ENCODE data around the gene SLC22A4.

SLC22A4 gene

DNA sequence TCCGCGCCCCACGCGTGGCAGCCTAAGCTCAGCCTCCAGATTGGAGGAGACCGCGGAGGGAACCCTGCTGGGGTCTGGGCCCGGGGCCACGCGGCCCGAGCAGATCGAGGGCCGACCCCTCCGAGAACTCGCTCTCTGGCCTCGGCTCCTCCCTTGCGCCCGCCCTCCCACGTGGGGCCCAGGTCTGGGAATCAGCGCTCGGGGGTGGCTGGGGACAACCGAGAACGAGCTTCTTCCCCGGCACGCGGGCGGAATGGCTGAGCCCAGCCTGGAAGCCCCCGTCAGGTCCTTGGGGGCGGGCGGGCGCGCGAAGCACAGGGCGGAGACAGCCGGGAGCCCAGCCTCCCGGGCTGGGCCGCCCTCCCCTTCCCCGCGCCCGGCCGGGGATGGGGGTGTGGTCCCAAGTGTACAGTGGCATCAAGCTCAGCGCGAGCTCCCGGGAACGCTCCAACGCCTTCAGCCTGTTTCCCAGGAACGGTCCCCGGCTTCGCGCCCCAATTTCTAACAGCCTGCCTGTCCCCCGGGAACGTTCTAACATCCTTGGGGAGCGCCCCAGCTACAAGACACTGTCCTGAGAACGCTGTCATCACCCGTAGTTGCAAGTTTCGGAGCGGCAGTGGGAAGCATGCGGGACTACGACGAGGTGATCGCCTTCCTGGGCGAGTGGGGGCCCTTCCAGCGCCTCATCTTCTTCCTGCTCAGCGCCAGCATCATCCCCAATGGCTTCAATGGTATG lies at the start of gene SLC22A4:
Gene SLC22A4 (plus strand): TSS at position 403 of the 736 bp plus-strand sequence. CDS start 223 bp downstream, at position 626.
- peak; percentile 46 for DNase-seq

- no peak for DNase-seq
Measured at GRCh38 chr5:132245593-132245992, 48.6 kb upstream of the SLC22A4 start.

- DNase-seq: no peak
Measured at GRCh38 chr5:132246806-132247205, 47.4 kb upstream of the SLC22A4 start.

GRCh38 chr5:132250547-132250946 lies 43.6 kb upstream of the SLC22A4 start:
- no peak for DNase-seq

DNA sequence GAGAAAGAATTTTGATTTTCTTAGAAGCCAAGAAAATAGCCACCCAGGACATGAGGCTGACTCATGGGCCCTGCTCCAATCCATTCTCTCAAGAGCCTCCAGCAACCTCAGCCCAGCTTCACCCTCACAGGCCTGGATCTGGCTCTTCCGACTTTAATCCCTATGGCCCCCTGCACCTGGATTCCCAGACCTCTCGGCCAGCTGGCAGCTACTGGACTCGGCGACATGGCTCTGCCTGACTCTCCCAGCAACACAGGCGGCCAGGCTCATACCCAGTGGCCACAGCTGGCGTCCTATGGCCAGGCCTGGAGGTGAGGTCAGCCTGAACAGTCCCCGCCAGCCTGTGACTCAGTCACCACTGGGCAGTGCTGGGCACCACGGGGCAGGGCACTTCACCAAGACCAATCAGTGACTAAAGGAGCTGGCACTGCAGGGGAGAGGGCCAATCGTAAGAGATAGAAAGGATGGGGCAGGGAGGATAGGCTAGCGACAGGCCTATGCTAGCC lies 42.9 kb upstream of the SLC22A4 start:
- no peak for DNase-seq

DNA sequence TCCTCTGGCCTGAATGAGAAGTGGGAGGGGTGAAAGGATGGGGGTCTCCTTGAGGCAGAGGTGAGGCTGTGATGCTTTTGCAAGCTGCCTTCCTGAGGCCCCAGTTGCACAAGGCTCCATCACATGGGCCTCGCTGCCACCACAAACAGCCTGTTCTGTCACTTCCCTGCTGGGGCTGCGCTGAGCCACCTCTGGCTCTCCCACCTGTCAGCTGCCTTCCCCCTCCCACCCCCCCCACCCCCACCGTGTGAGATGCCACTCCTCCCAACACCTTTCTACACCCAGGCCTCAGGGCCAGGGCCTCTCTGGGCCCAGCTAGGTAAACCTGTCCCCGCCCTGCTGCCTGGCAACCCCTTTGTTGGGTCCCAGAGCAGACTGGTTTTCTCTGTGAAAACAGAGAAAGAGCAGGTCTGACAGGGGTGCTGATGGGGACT lies 41.2 kb upstream of the SLC22A4 start:
- DNase-seq: no peak

DNA sequence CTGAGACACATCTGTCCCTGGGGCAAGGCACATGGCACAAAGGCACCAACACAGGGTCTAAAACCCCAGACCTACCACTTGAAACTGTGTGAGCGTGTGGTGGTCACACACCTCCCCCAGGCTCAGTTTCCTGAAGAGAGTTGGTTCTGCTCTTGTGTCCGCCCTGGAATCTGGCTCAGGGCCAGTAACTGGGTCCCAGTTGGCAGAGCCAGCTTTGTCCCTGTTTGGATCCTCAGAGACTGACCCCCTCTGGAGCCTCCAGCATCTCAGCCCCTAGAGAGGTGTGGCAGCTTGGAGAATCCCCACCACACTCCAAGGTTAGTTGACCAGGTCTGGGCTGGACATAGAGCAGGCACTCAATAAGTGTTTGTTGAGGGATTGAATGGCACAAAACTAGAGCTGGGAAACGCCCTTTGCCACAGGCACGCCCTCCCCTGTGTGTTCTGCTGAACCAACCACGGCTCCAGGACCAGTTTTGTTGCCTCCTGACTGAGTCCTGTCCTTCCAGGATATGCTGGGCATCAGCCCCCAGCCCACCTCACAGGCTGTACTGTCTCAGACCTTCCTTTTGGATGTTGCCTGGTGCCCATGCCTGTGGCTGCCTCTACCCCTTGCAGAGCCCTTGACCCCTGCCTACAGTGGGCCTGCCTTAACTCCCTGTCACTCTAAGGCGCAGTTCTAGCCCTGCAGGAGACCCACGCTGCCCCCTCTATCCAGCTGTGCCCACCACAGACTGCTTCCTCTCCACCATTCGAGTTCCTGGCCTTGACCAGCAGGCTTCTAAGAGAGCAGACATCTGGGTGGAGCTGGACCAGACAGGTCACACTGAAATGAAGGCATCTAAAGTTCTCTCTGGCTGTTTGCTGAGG lies 40.5 kb upstream of the SLC22A4 start:
- no peak for DNase-seq

DNA sequence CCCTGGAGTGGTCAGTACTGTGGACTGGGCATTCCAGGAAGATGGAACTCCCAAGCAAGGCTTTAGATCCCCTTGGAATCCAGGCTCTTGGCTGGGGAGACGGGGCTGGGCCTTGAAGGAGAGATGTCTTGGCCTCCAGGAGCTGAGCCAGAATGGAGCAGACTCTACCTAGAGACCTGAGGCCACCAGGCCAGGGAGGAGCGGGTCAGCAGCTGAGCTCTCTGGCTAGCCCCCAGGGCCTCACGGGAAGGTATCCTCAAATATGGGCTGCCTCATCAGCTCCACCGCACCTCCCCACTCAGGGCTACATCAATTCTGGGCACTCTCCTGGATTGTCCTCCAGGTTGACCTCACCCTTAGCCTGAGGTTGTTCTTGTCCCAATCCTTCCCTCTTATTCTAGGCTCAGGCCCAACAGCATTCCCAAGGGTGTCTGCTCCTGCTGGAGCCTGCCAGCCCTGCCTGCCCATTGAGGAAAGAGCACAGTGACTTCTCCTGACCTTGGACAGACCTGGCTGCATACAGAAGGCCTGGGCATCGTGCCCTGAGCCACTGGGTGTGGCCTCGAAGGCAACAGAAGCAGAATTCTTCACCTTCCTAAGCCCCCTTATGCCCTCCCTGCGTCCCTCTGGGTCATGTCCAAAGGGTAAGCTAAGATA lies 39.7 kb upstream of the SLC22A4 start:
- DNase-seq: no peak

DNA sequence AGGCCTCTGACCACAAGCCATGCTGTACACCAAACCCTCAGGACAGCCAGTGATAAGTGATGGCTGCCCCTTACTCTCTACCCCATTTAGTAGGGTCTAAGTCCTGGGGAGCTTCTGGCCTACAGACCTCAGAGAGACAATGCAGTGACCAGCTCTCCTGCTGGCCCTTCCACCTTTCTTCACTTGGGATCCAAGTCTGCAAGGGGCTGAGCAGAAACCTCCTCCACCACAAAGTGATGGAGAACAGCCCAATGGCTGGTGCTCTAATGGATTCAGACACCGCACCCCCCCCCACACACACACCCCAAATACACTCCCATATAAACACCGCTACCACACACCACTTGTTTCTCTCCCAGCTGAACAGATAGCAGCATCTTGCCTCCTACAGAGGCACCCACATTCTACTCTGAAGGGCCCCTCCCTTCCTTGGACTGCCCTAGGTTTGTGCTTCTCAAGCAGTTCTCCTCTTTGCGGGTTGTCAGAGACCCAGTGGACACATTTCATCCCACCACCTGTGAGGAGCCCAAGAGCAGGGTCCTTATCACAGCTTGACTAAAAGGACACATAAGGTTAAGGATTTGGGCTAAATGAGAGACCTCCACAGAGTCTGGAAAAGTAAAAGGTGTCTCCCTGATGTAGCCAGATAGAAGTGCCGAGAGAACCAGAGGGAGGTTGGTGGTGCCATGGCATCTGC lies 38.0 kb upstream of the SLC22A4 start:
- DNase-seq: no peak

DNA sequence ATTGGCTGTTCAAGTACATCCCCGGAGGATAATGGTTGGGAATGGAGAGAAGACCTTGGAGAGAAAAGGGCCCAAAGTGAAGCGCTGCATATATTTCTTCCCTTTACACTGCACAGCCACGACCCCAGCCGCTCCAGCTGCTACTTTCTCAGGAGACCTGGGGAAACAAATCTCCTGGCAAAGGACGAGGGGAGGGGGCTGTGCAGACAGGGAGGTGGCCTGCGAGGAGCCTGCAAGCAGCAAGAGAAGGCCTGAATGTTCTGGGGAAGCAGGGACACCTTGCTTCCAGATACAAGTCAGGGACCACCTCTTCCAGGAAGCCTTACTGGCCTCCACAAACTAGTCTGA lies 37.4 kb upstream of the SLC22A4 start:
- no peak for DNase-seq

DNA sequence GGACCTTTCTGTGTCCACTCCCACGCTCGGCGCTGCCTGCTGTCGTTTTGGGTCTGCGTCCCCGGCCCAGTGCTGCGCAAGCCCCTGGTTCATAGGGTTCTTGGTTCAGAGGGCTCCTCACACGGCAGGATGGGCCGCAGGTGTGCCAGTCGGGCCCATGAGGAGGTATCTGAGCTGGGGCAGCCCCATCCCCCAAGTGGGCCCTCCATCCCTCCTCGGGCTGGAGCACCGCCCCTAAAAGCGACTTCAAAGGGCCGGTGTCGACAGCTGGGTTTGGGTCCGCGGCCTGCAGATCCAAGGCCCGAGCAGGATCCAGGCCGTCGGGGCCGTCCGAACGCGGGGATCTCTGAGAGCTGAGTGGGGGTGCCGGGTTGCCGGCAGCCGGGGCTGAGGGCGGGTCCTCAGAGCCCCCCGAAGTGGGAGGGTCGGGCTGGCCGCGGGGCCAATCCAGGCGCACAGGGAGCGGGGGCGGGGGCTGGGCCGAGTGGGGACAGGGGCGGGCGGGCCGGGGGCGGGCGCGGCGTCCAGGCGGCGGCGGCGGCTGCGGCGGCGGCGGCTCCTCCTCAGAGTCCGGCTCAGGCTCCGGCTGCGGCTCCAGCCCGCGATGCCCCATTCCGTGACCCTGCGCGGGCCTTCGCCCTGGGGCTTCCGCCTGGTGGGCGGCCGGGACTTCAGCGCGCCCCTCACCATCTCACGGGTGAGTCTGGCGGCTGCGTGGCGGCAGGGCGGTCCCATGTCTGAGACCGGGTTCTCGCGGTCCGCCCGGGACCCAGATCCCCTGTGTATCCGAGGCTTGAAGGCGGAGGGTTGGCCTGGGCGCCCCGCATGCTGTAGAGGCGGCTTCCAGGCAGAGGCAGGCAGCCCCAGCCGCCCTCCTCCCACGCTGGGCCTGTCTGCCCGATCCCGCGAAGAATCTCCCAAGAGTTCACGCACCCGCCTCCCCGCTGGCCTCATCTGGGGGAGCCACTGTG lies 36.8 kb upstream of the SLC22A4 start, which contains the start of gene PDLIM4:
Gene PDLIM4 (plus strand): TSS at position 566 of the 971 bp plus-strand sequence. CDS start 39 bp downstream, at position 605.
- no peak for DNase-seq

- DNase-seq: no peak
Measured at GRCh38 chr5:132258102-132259068, 35.8 kb upstream of the SLC22A4 start.

DNA sequence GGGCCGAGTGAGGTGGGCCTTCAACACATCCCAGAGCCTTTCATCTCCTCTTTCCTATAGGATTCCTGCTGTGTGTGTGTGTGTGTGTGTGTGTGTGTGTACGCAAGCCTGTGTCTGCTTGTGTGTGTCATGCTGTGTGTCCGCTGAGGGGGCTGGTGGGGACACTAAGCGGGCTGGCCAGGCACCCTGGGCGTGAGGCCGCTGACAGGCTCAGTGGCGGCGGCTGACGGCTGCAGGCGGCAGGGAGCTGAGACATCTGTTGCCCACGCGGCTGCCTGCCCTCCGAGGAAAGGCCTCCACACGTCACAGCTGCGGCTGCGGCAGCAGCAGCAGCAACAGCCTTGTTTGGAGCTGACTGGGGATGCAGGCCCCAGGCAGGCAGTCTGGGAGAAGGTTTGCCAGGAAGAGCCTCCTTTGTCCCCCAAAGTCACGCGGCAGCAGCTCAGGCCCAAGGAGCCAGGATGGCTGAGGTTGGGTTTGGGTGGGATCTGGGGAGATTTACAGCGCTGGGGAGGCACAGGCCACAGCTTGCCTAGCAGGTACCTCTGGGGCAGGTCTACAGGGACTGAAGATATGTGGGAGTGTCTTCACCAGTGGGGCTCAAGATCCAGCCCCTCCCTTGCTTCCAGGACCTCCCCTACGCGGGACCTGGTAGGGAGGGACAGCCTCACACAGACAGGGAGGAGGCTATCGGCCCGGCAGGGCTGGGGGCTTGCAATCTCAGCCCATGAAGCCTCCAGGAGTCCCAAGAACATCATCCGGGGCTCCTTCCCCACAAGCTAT lies 34.9 kb upstream of the SLC22A4 start:
- no peak for DNase-seq

- no peak for DNase-seq
Measured at GRCh38 chr5:132260051-132260450, 34.1 kb upstream of the SLC22A4 start.

DNA sequence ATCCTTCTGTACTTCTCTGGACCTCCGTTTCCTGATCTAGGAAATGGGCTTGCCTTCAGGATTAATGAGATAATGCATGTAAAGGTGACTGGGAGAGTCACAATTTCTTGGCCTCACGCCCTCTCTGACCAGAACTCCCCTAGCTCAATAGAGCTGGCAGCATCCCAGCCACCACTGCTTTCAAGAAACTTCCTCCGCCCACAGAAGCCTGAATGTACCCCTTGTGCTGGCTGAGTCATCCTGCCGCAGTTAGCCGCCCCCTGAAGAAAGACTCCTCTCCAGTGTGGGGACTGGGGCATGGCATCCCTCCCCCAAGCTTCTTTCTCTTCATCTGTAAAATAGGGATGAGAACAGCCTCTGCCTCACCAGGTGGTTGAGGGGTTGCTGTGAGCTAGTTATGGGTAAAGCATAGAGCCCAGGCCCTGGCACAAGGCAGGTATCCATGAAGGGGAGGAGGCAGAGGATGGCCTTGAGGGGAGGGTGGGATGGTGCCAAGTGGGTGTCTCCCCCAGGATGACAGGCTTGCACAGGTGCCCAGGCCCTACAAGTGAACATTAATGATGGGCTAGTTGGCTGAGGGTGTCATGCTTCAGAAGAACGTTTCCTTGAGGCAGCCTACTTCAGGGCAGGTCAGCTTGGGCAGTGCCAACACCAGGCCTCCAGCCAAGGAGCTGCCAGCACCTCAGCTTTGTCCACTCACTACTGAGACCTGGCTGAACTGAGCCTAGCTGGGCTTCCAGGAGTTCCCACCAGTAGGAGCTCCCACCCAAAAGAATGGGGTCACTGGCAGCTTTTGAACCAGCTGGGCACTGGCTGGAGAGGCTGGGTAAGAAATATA lies 33.3 kb upstream of the SLC22A4 start:
- no peak for DNase-seq

DNA sequence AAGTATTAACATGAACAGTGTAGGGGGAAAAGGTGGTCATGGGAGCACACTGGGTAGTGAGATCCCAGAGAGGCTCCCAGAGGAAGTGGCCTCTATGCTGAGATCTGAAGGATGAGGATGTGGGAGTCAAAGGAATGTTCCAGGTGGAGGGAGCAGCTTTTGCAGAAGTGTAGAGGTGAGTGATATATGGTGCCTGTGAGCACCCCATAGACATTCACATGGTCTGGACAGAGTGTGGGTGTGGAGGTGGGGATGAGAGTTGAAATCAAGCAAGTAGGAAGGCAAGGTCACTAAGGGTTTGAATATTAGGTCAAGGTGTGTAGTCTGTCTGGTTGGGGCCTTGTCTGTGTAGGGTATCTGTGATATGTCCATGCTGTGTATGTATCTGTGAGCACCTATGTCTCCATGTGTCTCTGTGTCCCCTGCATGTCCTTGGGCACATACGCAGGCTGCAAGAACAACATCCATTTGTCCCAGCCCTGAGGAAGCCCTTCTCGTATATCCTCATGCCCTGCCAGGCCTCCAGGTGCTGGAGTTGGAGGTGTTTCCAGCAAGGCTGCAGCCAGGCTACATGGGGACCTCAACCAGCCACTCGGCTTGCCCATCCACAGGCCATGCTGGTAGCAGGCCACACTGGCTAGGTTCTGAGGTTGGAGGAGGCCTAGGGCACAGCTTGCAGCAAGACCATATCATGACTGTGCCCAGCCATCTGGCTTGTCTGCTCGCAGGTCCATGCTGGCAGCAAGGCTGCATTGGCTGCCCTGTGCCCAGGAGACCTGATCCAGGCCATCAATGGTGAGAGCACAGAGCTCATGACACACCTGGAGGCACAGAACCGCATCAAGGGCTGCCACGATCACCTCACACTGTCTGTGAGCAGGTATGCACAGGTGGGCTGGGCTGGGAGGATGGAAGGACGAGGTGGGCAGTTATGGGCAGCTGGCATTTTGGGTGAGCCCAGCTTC lies 32.0 kb upstream of the SLC22A4 start:
- DNase-seq: no peak
